SIG-M5 treated with dmso at 0.1 percent for 504 hours (cell line): ENCODE measurements around the gene INHBC.

ENCODE experiments used
- DNase-seq: peaks from one replicate; lab custom pipeline; 2025; ENCODE audit not compliant: unreplicated experiment; lab: John Stamatoyannopoulos, UW

INHBC gene

DNA sequence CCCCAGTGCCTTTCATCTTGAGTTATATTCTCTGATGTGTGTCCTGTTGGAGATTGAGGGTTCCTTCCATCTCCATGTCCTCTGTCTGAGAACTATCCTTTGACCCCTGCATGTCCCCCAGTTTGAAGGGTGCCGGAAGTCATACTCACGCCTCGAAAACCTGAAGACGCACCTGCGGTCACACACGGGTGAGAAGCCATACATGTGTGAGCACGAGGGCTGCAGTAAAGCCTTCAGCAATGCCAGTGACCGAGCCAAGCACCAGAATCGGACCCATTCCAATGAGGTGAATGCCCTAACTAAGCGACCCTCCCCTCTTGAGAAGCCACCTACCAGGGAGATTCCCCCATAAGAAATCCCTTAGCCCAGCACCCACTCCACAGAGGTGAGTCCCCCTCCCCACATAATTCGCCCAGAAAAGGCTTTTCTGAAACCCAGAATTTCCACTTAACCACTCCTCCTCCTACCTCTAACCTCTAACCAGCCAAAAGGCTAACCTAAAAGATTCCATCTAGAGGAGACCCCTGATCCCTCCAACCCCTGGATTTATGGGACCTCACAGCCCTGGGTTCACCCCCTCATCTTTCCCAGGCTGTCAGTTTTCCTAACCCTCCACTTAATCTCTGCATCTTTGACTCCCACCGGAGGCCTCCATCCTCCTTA, 32.8 kb downstream of the INHBC start:
- DNase-seq = no peak

DNA sequence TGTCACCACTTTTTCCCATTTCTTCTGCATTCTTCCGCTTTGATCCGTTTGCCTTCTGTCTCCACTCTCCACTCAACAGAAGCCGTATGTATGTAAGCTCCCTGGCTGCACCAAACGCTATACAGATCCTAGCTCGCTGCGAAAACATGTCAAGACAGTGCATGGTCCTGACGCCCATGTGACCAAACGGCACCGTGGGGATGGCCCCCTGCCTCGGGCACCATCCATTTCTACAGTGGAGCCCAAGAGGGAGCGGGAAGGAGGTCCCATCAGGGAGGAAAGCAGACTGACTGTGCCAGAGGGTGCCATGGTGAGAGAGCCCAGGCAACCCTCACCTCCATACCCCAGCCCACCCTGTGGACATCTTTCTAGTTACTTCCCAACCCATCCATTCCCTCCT, 33.3 kb downstream of the INHBC start:
- no peak for DNase-seq

DNA sequence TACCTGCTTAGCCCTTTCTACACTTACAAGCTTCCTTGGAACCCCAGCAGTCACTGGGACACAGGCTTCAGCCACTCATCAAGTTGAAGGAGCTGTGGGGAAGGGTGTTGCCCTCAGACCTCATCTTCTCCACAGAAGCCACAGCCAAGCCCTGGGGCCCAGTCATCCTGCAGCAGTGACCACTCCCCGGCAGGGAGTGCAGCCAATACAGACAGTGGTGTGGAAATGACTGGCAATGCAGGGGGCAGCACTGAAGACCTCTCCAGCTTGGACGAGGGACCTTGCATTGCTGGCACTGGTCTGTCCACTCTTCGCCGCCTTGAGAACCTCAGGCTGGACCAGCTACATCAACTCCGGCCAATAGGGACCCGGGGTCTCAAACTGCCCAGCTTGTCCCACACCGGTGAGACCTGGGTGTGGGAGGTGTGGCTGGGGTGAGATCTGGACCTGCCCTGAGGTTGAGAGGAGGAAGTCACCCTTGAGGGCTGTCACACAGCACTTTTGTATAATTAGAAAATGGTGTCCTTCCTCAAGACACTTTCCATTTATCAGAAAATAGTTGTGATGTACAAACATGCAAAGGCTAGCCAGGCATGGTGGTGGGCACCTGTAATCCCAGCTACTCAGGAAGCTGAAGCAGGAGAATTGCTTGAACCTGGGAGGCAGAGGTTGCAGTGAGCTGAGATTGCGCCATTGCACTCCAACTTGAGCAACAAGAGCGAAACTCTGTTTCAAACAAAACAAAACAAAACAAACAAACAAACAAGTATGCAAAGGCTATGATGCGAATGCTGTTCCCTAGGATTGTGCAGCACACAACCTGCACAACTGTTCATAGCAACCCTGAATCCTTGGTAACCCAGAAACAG, 34.9 kb downstream of the INHBC start:
- no peak for DNase-seq

DNA sequence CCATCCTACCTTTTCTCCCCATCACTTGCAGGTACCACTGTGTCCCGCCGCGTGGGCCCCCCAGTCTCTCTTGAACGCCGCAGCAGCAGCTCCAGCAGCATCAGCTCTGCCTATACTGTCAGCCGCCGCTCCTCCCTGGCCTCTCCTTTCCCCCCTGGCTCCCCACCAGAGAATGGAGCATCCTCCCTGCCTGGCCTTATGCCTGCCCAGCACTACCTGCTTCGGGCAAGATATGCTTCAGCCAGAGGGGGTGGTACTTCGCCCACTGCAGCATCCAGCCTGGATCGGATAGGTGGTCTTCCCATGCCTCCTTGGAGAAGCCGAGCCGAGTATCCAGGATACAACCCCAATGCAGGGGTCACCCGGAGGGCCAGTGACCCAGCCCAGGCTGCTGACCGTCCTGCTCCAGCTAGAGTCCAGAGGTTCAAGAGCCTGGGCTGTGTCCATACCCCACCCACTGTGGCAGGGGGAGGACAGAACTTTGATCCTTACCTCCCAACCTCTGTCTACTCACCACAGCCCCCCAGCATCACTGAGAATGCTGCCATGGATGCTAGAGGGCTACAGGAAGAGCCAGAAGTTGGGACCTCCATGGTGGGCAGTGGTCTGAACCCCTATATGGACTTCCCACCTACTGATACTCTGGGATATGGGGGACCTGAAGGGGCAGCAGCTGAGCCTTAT, 35.8 kb downstream of the INHBC start:
- no peak for DNase-seq

DNA sequence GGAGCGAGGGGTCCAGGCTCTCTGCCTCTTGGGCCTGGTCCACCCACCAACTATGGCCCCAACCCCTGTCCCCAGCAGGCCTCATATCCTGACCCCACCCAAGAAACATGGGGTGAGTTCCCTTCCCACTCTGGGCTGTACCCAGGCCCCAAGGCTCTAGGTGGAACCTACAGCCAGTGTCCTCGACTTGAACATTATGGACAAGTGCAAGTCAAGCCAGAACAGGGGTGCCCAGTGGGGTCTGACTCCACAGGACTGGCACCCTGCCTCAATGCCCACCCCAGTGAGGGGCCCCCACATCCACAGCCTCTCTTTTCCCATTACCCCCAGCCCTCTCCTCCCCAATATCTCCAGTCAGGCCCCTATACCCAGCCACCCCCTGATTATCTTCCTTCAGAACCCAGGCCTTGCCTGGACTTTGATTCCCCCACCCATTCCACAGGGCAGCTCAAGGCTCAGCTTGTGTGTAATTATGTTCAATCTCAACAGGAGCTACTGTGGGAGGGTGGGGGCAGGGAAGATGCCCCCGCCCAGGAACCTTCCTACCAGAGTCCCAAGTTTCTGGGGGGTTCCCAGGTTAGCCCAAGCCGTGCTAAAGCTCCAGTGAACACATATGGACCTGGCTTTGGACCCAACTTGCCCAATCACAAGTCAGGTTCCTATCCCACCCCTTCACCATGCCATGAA, 36.5 kb downstream of the INHBC start:
- no peak for DNase-seq

DNA sequence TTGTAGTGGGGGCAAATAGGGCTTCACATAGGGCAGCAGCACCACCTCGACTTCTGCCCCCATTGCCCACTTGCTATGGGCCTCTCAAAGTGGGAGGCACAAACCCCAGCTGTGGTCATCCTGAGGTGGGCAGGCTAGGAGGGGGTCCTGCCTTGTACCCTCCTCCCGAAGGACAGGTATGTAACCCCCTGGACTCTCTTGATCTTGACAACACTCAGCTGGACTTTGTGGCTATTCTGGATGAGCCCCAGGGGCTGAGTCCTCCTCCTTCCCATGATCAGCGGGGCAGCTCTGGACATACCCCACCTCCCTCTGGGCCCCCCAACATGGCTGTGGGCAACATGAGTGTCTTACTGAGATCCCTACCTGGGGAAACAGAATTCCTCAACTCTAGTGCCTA, 37.1 kb downstream of the INHBC start:
- DNase-seq = no peak

DNA sequence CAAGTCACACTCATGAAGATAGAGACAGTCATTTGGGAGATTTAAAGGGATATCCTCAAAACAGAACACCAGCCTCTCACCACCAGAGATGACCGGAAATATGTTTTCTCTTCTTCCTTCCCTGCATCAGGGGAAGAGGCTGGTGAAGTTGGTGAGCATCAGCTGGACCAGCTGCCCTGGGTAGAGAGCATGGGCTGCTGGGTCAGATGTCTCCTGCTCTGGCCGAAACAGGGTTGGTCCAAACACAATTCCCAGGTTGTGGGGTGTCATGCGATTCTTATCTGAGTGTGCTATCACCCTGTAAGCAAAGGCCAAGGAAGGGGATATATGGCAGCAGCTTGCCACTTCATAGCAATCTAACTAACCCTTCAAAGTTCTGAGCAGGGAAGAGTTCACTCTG, 37.8 kb downstream of the INHBC start:
- no peak for DNase-seq

DNA sequence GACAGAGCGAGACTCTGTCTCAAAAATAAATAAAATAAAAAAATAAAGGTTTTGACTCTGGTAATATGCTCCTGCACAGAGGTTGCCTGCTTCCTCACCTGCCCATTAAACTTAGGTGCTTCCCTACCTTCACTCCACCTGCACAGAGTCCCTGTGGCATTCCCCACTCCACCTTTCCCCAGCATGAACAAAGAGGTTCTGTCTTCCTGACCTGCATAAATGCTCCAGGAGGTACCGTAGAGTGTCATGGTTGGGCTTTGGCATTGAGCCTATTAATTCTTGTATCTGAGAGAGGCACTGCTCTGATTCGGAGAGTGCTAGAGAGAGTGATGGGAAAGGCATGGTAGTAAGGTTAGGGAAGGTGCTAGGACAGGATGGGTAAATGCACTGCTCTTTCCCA, 38.8 kb downstream of the INHBC start:
- no peak for DNase-seq

DNA sequence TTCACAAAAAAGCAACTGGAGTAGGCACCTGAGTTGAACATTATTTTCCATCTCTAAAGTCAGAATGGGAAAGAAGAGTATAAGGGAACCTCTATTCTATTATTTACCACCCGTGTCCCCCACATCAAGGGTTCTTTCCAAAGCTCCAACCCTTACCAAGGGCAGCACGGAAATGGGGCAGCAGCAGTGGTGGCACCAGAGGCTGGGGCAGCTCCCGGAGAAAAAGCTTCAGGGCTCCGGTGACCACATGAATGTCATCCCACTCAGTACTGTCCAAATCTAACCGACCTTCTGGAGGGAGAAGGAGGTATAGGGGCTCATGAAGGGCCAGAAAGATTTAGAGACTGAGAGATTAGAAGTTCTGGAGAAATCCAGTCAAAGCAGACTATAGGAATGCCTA, 39.3 kb downstream of the INHBC start:
- DNase-seq = no peak

DNA sequence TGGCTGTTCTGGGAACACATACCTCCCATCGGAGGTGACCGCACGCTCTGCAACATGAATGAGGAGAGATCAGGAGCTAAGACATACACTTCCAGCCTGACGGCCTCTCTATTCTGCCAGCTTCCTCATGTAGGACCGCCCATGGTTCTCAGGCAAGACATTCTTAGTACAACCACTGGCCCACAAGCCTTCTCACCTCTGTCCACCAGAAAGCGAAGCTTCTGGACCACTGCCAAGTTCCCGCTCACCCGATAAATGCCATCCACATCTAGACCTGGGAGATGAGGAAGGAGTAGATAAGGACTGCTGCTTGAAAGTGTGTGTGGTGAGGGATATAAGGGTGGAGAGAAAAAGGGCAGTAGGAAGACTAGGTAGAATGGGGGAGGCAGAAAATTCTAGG, 39.8 kb downstream of the INHBC start:
- DNase-seq = no peak

DNA sequence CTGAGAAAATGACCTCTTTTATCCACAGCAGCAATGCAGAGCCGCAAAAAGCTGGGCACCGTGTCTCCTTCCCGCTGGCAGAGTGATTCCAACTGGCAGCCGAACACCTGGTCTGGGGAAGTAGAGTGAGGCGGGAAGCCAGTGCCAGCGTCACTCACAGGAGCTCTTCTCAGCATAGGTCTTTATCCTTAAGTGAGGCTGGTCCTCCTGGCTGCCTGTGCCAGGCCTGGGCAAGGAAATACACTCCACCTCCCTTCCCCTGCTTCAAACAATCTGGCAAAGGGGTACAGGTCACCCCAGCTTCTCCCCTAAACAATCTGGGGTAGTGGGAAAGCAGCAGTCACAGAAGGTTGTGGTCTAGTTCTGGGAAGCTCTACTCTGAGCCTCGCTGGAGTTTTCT, 40.3 kb downstream of the INHBC start:
- DNase-seq = no peak

DNA sequence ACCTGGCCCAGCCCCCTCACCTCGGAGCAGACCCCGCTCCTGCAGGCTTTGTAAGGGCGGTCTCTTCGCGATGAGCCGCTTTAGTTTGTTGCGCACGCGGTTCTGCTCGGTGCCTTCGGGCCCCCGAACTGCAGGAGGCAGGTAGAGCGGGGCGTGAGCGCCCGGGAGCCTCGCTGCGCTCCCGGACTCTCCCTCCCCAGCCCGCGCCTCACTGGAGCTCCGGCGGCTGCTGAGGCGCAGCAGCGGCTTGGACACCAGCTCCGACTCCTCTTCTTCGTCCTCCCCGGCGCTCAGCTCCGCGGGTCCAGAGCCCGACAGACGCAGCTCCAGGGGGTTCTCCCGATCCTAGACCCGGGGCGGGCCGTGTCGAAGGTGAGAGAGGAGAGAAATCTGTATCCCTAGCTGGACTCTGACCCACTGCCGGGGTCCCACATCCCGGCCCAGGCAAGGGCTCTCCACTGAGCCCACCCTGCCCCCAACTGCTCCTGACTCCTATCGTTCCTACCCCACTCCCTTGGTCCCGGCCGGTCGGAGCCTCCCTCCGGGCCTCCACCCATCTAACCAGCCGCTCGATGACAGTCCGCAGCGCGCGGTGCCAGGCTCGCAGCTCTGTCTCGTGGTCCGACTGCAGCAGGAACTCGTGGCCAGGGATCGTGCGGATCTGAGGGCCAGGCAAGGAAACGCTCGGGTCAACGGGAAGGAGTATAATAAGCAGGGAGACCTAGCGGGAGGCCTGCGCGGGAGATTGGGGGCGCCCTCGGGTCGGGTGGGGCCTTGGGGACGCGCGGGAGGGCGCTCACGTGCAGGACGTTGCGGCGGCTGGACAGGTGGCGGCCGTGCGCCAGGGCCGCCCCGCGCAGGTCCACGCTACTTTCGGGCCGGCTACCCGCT, 40.9 kb downstream of the INHBC start:
- DNase-seq = no peak

DNA sequence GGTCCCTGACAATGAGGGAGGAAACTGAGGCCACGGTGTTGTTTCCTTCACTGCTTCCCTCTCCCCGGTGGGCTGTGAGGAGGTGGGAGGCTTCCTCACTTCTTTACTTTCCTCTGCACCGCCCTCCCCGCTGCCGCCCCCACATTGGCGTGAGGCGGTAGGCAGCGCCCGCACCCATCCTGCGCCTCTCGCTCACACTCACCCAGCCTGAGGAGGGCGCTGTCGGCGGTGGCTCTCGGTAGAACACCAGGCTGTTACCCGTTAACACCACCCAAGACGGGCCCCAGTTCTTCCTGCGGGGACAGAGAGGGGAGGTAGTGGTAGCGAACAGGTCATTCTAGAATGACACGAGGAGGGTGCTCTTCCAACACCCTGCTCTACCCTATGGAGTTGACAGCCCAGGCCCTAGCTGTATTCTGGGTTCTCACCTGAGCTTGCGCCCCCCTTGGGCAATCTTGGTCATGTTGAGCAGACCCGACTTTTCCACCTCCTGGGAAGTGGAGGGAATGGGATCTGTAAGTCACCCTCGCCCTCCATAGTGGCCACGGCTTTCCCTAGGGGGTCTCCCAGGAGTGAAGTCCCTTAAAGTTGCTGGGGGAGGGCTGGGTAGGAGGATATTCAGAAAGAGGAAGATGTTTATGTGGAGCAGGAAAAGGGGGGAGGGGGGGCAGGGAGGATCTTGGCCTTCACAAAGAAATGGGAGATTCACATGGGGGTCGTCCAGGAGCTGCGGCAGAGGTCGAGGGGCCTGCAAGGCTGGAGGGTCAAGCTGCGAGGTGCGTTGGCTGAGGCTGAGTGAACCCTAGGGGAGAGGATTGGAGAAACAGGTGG, 41.8 kb downstream of the INHBC start:
- peak; percentile 29 for DNase-seq

DNA sequence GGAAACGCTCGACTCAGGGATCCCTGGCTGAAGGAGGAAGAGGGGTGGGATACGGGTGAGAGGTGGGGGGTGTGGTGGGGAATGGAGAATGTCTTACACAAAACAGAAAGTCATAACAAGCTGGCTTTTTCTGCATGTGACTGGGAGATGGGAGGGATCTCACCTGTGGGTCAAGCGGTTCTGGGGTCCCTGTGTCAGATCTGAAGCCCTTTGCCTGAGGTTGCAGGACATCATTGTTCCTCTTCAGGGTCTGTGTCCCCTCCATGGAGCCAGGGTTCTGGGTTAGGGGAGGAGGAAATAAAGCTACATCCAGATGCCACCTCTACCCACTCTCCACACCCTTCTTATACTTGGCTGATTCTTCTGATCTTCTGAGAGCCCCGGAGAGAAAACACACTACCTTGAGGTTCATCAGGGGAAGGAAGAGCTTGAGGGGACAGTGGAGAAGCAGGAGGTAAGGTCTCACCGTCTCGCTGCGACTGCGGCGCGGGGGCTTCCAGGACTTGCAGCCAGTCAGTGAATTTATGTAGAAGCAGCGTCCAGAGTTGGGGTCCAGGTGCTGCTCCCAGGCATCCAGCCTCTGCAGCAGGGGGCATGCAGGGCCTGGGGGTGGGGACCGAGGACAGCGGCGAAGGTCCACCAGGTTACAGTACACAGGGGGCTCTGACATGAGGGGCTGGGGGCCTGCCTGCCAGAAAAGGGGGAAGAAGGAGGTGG, 42.6 kb downstream of the INHBC start:
- DNase-seq = no peak

DNA sequence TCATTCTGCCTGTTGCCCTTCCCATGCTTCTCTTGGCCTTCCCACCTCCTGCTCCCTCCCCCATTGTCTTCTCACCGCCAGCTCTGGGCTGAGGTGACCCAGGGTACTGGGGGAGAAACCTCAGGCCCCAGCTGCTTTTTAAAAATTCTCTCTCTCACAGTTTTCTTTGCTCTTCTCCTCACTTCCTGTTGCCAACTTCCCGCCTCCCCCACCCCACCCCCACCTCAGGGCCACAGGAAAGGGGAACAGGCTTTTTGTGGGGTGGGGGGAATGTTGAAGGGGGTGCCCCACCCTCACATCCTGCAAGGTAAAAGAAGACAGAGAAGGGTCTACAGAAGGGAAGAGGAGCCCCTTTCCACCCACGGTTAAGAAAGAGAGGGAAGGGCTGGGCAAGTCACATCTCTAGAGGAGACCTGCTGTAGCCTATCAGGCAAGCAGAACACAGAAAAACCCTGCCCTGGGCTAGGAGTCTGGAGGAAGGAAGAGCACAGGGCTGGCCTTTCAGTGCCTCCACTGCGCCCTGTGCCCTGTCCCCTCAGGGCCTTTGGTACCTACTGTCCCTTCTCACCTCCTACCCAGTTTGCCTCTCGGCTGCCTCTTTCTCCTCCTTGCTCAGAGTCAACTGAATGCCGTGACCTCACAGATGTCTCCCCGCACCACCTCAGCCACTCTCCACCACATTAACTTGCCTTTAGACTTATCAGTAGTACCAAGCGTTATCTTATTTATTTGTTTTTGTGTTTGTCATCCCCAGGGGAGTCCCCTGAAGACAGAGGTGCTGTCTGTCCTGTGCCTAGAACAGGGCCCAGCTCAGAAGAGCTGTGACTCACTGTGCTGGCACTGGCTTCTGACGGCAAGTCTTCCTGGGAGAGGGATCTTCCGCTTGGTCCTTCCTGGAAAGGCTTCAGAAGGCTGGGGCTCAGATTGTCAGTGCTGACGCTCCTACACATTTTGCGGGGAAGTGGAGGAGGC, 43.4 kb downstream of the INHBC start:
- DNase-seq = peak; percentile 68

DNA sequence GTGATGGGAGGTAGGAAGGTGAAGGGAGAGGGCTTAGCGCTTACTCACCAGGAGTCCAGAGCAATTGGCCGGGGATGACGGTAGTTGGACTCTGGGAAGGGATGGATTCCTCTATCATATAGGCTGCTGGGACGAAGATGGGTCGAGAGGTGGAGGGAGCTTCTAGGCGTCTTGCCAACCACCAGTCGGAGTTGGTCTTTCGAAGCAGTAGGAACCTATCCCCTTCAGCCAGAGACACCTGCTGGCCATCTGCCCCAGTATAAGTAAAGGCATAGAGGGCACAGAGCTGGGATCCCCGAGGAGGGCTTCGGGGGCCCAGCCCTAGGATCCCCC, 44.4 kb downstream of the INHBC start:
- no peak for DNase-seq

DNA sequence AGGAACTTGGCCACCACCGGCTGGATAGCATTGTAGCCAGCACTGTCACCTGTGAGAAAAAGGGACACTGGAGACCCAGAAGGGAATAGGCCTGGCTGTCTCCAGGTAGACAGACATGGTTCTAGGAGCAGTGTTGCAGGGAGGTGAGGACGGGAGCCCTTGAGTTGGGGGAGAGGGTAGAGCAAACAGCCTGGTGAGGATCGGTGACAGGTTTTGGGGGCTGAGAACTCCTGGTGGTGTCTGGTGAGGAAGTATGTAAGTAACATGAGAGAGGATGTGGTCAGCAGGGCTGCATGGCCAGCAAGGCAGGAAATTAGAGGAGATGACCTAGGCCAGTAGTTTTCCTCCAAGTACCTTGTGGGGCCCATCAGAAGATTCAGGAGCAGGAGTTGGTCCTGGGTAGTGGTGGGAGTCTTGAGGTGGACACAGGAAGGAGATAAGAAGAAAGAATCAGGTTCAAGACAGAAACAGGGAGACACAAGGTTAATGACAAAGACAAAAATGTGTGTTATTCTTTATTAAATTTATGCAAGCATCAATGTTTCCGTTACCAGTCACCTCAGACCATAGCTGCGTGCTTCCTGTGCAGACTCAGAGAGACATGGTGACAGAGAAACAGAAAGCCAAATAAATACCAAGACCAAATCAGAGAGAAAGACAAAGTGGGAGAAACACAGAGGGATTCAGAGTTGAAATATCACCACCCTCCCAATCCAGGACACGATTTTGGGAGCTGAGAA, 45.0 kb downstream of the INHBC start, which contains the start of gene ARHGAP9:
Gene ARHGAP9, minus strand, starts transcription at position 491 of the 740 bp plus-strand sequence. Its CDS starts 460 bp downstream, at position 31.
- DNase-seq = no peak
